ENCODE data around the gene OPN5.

Gene OPN5

GRCh38 chr6:47780510-47781356 lies 1.1 kb upstream of the OPN5 start:
- TF ChIP-seq LEF1 (IDR thresholded peaks at IDR 0.05; ENCODE audit: borderline replicate concordance), result no peak
- TF ChIP-seq FOXK2 (IDR thresholded peaks at IDR 0.05), result no peak
- no peak for TF ChIP-seq BHLHE40 (IDR thresholded peaks at IDR 0.05; ENCODE audit: borderline replicate concordance)
- TF ChIP-seq NFRKB (IDR thresholded peaks at IDR 0.05), result no peak
- TF ChIP-seq SP1 (IDR thresholded peaks at IDR 0.05), result no peak
- TF ChIP-seq ZNF384 (IDR thresholded peaks at IDR 0.05), result no peak
- no peak for TF ChIP-seq FOXA1 (IDR thresholded peaks at IDR 0.05)
- no peak for TF ChIP-seq SUZ12 (IDR thresholded peaks at IDR 0.05)
- TF ChIP-seq CTBP1 (IDR thresholded peaks at IDR 0.05; ENCODE audit: borderline replicate concordance), result no peak
- no peak for TF ChIP-seq FOXM1 (IDR thresholded peaks at IDR 0.05; ENCODE audit: borderline replicate concordance)
- no peak for TF ChIP-seq ARNT (IDR thresholded peaks at IDR 0.05)
- TF ChIP-seq PKNOX1 (IDR thresholded peaks at IDR 0.05), result no peak
- no peak for TF ChIP-seq L3MBTL2 (conservative IDR thresholded peaks at IDR 0.05)
- no peak for TF ChIP-seq ELF4 (IDR thresholded peaks at IDR 0.05)
- TF ChIP-seq HDGF (IDR thresholded peaks at IDR 0.05; ENCODE audit: borderline replicate concordance), result no peak
- TF ChIP-seq TARDBP (IDR thresholded peaks at IDR 0.05), result no peak
- ChIA-PET CTCF (interaction anchor here (0.8 to 2.1 kb wide), 4 partner anchors 46 to 373 kb away, joined by 3 to 20 read pairs (median 8); no protein-coding TSS in a partner anchor), POLR2A (interaction anchor here (0.7 to 1.2 kb wide), 2 partner anchors 149 to 303 kb away, joined by 3 to 4 read pairs; no protein-coding TSS in a partner anchor)
- peak; percentile 59 for DNase-seq (ENCODE audit: extremely low spot score)

GRCh38 chr6:47785182-47785581 lies 3.4 kb downstream of the OPN5 start:
- ChIA-PET POLR2A (no interaction called here), CTCF (no interaction called here)
- no peak for TF ChIP-seq PKNOX1 (IDR thresholded peaks at IDR 0.05)
- no peak for TF ChIP-seq FOXK2 (IDR thresholded peaks at IDR 0.05)
- no peak for TF ChIP-seq CTBP1 (IDR thresholded peaks at IDR 0.05; ENCODE audit: borderline replicate concordance)
- TF ChIP-seq SP1 (IDR thresholded peaks at IDR 0.05), result no peak
- no peak for TF ChIP-seq BHLHE40 (IDR thresholded peaks at IDR 0.05; ENCODE audit: borderline replicate concordance)
- no peak for TF ChIP-seq LEF1 (IDR thresholded peaks at IDR 0.05; ENCODE audit: borderline replicate concordance)
- TF ChIP-seq TARDBP (IDR thresholded peaks at IDR 0.05), result no peak
- TF ChIP-seq HDGF (IDR thresholded peaks at IDR 0.05; ENCODE audit: borderline replicate concordance), result no peak
- no peak for TF ChIP-seq ELF4 (IDR thresholded peaks at IDR 0.05)
- no peak for TF ChIP-seq SUZ12 (IDR thresholded peaks at IDR 0.05)
- TF ChIP-seq L3MBTL2 (conservative IDR thresholded peaks at IDR 0.05), result no peak
- no peak for TF ChIP-seq FOXA1 (IDR thresholded peaks at IDR 0.05)
- TF ChIP-seq ZNF384 (IDR thresholded peaks at IDR 0.05), result no peak
- no peak for TF ChIP-seq NFRKB (IDR thresholded peaks at IDR 0.05)
- TF ChIP-seq ARNT (IDR thresholded peaks at IDR 0.05), result no peak
- no peak for TF ChIP-seq FOXM1 (IDR thresholded peaks at IDR 0.05; ENCODE audit: borderline replicate concordance)
- DNase-seq (ENCODE audit: extremely low spot score), result no peak

GRCh38 chr6:47787620-47788497 lies 6.0 kb downstream of the OPN5 start:
- ChIA-PET POLR2A (no interaction called here), CTCF (interaction anchor here (0.5 to 1.8 kb wide), 6 partner anchors 267 to 1622 kb away, joined by 3 to 6 read pairs (median 3); no protein-coding TSS in a partner anchor)
- peak; percentile 72 for DNase-seq (ENCODE audit: extremely low spot score)
- no peak for TF ChIP-seq BHLHE40 (IDR thresholded peaks at IDR 0.05; ENCODE audit: borderline replicate concordance)
- TF ChIP-seq ZNF384 (IDR thresholded peaks at IDR 0.05), result no peak
- TF ChIP-seq LEF1 (IDR thresholded peaks at IDR 0.05; ENCODE audit: borderline replicate concordance), result no peak
- no peak for TF ChIP-seq FOXM1 (IDR thresholded peaks at IDR 0.05; ENCODE audit: borderline replicate concordance)
- no peak for TF ChIP-seq SP1 (IDR thresholded peaks at IDR 0.05)
- no peak for TF ChIP-seq CTBP1 (IDR thresholded peaks at IDR 0.05; ENCODE audit: borderline replicate concordance)
- no peak for TF ChIP-seq FOXA1 (IDR thresholded peaks at IDR 0.05)
- TF ChIP-seq PKNOX1 (IDR thresholded peaks at IDR 0.05), result no peak
- no peak for TF ChIP-seq ELF4 (IDR thresholded peaks at IDR 0.05)
- TF ChIP-seq ARNT (IDR thresholded peaks at IDR 0.05), result no peak

DNA sequence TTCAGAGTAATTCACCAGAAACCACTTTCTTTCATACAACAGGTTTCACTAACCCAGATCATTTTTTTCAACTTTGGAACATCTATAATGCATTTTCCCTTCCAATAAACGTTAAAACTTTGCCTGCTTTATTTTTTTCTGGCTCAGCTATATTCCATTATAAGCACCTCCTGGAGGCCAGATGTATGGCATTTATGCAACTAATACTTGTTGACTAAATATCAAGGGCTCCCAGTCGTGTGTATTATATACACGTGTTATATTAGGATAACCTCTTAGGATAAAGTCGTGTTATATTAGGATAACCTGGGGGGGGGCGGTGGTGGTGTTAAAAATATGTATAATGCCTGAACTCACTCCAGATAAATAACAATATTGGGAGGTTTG lies 6.7 kb downstream of the OPN5 start:
- TF ChIP-seq TARDBP (IDR thresholded peaks at IDR 0.05) (no peak), FOXA1 (IDR thresholded peaks at IDR 0.05) (no peak), NFRKB (IDR thresholded peaks at IDR 0.05) (no peak), SP1 (IDR thresholded peaks at IDR 0.05) (no peak), PKNOX1 (IDR thresholded peaks at IDR 0.05) (no peak)
- CTCF ChIA-PET, result interaction anchor here (0.8 to 1.8 kb wide), 3 partner anchors 266 to 1622 kb away, joined by 3 to 6 read pairs (median 4); no protein-coding TSS in a partner anchor
- DNase-seq (ENCODE audit: extremely low spot score), result no peak
- POLR2A ChIA-PET, result no interaction called here

- DNase-seq (ENCODE audit: extremely low spot score), result no peak
- CTCF ChIA-PET, result interaction anchor here (0.7 to 1.1 kb wide), 3 partner anchors 11 to 381 kb away, joined by 3 to 4 read pairs (median 4); no protein-coding TSS in a partner anchor
- POLR2A ChIA-PET, result no interaction called here
- TF ChIP-seq FOXM1 (IDR thresholded peaks at IDR 0.05; ENCODE audit: borderline replicate concordance) (no peak), FOXA1 (IDR thresholded peaks at IDR 0.05) (no peak), LEF1 (IDR thresholded peaks at IDR 0.05; ENCODE audit: borderline replicate concordance) (no peak), CTBP1 (IDR thresholded peaks at IDR 0.05; ENCODE audit: borderline replicate concordance) (no peak), FOXK2 (IDR thresholded peaks at IDR 0.05) (no peak), ELF4 (IDR thresholded peaks at IDR 0.05) (no peak), PKNOX1 (IDR thresholded peaks at IDR 0.05) (no peak), TARDBP (IDR thresholded peaks at IDR 0.05) (no peak), SUZ12 (IDR thresholded peaks at IDR 0.05) (no peak), ARNT (IDR thresholded peaks at IDR 0.05) (no peak)
These were observed 7.7 kb downstream of the OPN5 start for GRCh38 chr6:47789553-47789952.

Measured in HEK293T (cell line).